Smooth muscle cell (in vitro differentiated cells): Measurements from ENCODE around the gene SLC19A2. TPM values are rescaled to one million over a fixed set of nuclear protein-coding genes. Genes with fewer than 3 reads are reported as not detected.
"Not testable (repeated sequence)": the region's sequence is repeated elsewhere in the genome, so short reads cannot be mapped to it uniquely, and the experiment has no call there.

Experiments used
- DNase-seq: peaks from one replicate; lab custom pipeline; 2025; ENCODE audit not compliant: unreplicated experiment; lab: John Stamatoyannopoulos, UW
- H2AFZ ChIP-seq: fragments of 200-600 bp; sonication (generic); 2 replicates; pipeline ENCODE4 v1.6.0; 2016; ENCODE audit warnings: antibody characterized with exemption, low read depth, mild to moderate bottlenecking
- H3F3A ChIP-seq: fragments of 200-600 bp; sonication (generic); 2 replicates; pipeline ENCODE4 v1.6.0; 2017; ENCODE audit warnings: antibody characterized with exemption, low read depth
- H3K27ac ChIP-seq: fragments of 200-600 bp; sonication (generic); 2 replicates; pipeline ENCODE4 v1.5.1; 2016; ENCODE audit warnings: low read depth, mild to moderate bottlenecking
- H3K27me3 ChIP-seq: fragments of 200-600 bp; sonication (generic); 2 replicates; pipeline ENCODE4 v1.6.1; 2016; ENCODE audit warnings: low read depth, mild to moderate bottlenecking
- H3K36me3 ChIP-seq: fragments of 200-600 bp; sonication (generic); 2 replicates; pipeline ENCODE4 v1.5.1; 2016; ENCODE audit warnings: low read depth
- H3K4me1 ChIP-seq: fragments of 200-600 bp; sonication (generic); 2 replicates; pipeline ENCODE4 v1.5.1; 2016; ENCODE audit warnings: low read depth
- H3K4me2 ChIP-seq: fragments of 200-600 bp; sonication (generic); 2 replicates; pipeline ENCODE4 v1.6.0; 2016; ENCODE audit warnings: mild to moderate bottlenecking
- H3K4me3 ChIP-seq: fragments of 200-600 bp; sonication (generic); 2 replicates; pipeline ENCODE4 v1.5.1; 2016; ENCODE audit warnings: mild to moderate bottlenecking
- H3K79me2 ChIP-seq: fragments of 200-600 bp; sonication (generic); 2 replicates; pipeline ENCODE4 v1.6.0; 2016; ENCODE audit warnings: low read depth, mild to moderate bottlenecking
- H3K9ac ChIP-seq: fragments of 200-600 bp; sonication (generic); 2 replicates; pipeline ENCODE4 v1.6.0; 2016; ENCODE audit warnings: low read depth
- H3K9me3 ChIP-seq: fragments of 200-600 bp; sonication (generic); replicated peaks from 2 replicates; pipeline ENCODE4 v1.5.1; 2016; ENCODE audit warnings: low read depth
- H4K20me1 ChIP-seq: fragments of 200-600 bp; sonication (generic); 2 replicates; pipeline ENCODE4 v1.6.0; 2016; ENCODE audit warnings: low read depth
- WGBS: methylation state at CpG from one replicate; pipeline ENCODE4 v1.1.7; 2016; ENCODE audit warnings: low lambda C conversion rate; 5-methylcytosine and 5-hydroxymethylcytosine counted together
- polyA plus RNA-seq: library from polyadenylated mRNA; unstranded; fragments of >200 nt; fragmentation: Nextera tagmentation; extraction: Ambion mirVana; gene quantifications from 2 replicates; pipeline ENCODE4 v1.2.1, GENCODE V29; 2016
- total RNA-seq: library from RNA; depleted of rRNA; stranded (reverse); fragments of >200 nt; gene quantifications from 2 replicates; pipeline ENCODE4 v1.2.3, GENCODE V29; 2014
- TF ChIP-seq, protein P1 (sequence below): fragments of 200-600 bp; sonication (generic); IDR thresholded peaks from 2 replicates; pipeline ENCODE4 v1.5.1; 2017; ENCODE audit warnings: borderline replicate concordance, mild to moderate bottlenecking, antibody characterized with exemption; ENCODE audit not compliant: insufficient read depth, poor library complexity, severe bottlenecking

The SLC19A2 gene, protein sequence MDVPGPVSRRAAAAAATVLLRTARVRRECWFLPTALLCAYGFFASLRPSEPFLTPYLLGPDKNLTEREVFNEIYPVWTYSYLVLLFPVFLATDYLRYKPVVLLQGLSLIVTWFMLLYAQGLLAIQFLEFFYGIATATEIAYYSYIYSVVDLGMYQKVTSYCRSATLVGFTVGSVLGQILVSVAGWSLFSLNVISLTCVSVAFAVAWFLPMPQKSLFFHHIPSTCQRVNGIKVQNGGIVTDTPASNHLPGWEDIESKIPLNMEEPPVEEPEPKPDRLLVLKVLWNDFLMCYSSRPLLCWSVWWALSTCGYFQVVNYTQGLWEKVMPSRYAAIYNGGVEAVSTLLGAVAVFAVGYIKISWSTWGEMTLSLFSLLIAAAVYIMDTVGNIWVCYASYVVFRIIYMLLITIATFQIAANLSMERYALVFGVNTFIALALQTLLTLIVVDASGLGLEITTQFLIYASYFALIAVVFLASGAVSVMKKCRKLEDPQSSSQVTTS
- total RNA-seq, result 59.4 and 65.2 TPM in 2 replicates
- 12.3 and 15.1 TPM in 2 replicates for polyA plus RNA-seq

DNA sequence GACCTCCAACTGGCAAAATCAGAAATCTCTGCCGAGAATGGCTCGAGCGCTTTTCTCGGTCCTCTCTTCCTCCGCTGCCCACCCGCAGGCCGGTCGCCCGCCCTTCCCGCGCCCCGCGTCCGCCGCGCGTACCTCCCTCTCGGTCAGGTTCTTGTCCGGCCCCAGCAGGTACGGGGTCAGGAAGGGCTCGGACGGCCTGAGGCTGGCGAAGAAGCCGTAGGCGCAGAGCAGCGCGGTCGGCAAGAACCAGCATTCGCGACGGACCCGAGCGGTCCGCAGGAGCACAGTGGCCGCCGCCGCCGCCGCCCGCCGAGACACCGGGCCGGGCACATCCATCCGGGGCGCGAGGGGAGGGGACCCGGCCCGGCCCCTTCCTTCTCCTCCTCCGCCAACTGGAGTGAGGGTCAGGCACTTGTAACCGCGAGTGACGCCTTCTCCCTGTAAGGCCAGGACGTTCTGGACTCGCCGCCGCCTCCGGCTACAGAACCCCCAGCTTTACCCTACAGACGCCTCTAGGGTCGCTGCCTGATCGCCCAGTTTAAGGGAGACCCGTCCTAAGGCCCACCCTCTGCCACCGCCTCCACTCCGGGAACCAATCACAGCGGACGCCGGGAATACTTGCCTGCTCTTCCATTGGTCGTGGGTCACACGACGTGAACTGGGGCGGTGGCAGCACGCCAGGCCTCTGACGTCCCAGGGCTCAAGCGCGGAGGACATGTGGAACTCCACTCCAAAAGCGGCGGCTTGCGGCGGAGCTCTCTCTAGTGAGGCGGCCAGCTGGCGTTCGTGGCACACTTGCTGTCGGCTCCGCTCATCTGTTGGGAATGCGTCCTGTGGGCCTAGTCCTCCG lies at the start of gene SLC19A2:
SLC19A2 (minus strand) TSS at position 514 of the 850 bp plus-strand sequence; CDS start at position 336, 178 bp downstream.
- Histone ChIP-seq H3K4me2 (peak within 1 kb of the TSS; percentile 86), H3K27me3 (no peaks in the 10 kb centered on the region), H3K9ac (peak within 1 kb of the TSS; percentile 99), H3F3A (peaks cover 8% of the 10 kb centered on the region), H4K20me1 (peaks cover 46% of the 10 kb centered on the region), H3K4me3 (peak within 1 kb of the TSS; percentile 89), H3K36me3 (no peaks in the 10 kb centered on the region), H3K79me2 (peaks cover 47% of the 10 kb centered on the region), H3K9me3 (no peaks in the 10 kb centered on the region), H3K4me1 (peaks cover 38% of the 10 kb centered on the region), H2AFZ (no peak within 1 kb of the TSS), H3K27ac (peak within 1 kb of the TSS; percentile 99)
- TF ChIP-seq, protein P1, sequence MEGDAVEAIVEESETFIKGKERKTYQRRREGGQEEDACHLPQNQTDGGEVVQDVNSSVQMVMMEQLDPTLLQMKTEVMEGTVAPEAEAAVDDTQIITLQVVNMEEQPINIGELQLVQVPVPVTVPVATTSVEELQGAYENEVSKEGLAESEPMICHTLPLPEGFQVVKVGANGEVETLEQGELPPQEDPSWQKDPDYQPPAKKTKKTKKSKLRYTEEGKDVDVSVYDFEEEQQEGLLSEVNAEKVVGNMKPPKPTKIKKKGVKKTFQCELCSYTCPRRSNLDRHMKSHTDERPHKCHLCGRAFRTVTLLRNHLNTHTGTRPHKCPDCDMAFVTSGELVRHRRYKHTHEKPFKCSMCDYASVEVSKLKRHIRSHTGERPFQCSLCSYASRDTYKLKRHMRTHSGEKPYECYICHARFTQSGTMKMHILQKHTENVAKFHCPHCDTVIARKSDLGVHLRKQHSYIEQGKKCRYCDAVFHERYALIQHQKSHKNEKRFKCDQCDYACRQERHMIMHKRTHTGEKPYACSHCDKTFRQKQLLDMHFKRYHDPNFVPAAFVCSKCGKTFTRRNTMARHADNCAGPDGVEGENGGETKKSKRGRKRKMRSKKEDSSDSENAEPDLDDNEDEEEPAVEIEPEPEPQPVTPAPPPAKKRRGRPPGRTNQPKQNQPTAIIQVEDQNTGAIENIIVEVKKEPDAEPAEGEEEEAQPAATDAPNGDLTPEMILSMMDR, result no peak
- WGBS, result under 1% methylated on average over 60 of the region's 85 CpGs
- peak; percentile 95 for DNase-seq

DNA sequence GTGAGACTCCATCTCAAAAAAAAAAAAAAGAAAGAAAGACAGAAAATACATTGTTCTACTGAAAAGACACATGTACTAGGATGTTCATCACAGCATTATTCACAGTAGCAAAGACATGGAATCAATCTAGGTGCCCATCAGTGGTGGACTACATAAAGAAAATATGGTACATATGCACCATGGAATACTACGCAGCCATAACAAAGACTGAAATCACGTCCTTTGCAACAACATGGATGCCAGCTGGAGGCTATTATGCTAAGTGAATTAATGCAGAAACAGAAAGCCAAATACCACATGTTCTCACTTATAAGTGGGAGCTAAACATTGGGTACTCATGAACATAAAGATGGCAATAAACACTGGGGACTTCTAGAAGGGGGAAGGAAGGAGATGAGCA lies 48.9 kb upstream of the SLC19A2 start:
- Histone ChIP-seq H3K9me3 (no peaks in the 10 kb centered on the region), H3K27me3 (no peaks in the 10 kb centered on the region), H3K79me2 (no peaks in the 10 kb centered on the region), H3K9ac (no peak overlapping the region), H3F3A (no peaks in the 10 kb centered on the region), H3K4me1 (peaks cover 8% of the 10 kb centered on the region), H3K36me3 (no peaks in the 10 kb centered on the region), H3K4me2 (no peak overlapping the region), H3K4me3 (no peak overlapping the region), H4K20me1 (no peaks in the 10 kb centered on the region), H2AFZ (no peak overlapping the region), H3K27ac (no peak overlapping the region)
- 96% methylated on average over 2 of the region's 2 CpGs for WGBS
- TF ChIP-seq, protein P1, result no peak
- DNase-seq, result no peak

DNA sequence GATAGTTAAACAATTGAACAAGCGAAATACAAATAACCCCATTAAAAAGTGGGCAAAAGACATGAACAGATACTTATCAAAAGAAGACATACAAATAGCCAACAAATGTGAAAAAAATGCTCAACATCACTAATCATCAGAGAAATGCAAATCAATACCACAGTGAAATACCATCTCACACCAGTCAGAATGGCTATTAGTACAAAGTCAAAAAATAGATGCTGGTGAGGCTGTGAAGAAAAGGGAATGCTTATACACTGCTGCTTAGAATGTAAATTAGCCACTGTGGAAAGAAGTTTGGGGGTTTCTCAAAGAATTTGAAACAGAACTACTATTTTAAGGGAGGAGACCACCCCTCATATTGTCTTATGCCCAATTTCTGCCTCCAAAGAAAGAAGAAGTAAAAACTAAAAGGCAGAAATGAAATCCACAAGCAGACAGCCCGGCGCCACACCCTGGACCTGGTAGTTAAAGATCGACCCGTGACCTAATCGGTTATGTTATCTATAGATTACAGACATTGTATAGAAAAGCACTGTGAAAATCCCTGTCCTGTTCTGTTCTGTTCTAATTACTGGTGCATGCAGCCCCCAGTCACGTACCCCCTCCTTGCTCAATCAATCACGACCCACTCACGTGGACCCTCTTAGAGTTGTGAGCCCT lies 47.9 kb upstream of the SLC19A2 start:
- DNase-seq, H3F3A ChIP-seq, H3K4me2 ChIP-seq, H3K79me2 ChIP-seq, H4K20me1 ChIP-seq, H3K9me3 ChIP-seq, H3K36me3 ChIP-seq, H3K9ac ChIP-seq, H3K27ac ChIP-seq, H3K27me3 ChIP-seq, H3K4me3 ChIP-seq, H2AFZ ChIP-seq: not testable (repeated sequence)
- WGBS, result 90% methylated on average over 9 of the region's 9 CpGs
- H3K4me1 ChIP-seq, result peaks cover 15% of the 10 kb centered on the region

DNA sequence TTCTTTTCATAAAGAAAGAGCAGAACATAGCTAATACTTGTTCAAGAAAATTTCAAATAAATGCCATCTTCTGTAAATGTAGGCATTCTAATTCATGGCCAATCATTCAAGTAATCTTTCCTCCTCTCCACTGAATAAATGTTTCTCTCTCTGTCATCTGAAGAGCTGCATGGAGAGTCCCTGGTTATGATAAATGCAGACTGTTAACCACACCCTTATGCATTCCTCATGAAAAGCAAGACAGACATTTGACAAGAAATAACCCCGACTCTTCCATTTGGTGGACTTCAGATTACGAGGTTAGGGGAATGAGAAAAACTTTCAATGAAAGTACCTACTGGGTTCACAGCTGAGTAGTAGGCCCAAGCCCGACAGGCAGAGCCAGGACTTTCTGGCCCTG lies 44.7 kb upstream of the SLC19A2 start:
- no peak overlapping the region for H3K4me3 ChIP-seq
- 90% methylated on average over 3 of the region's 3 CpGs for WGBS
- H3K27me3 ChIP-seq, result no peaks in the 10 kb centered on the region
- H3F3A ChIP-seq, result peaks cover 14% of the 10 kb centered on the region
- H3K9me3 ChIP-seq, result no peaks in the 10 kb centered on the region
- no peak overlapping the region for H2AFZ ChIP-seq
- no peak for DNase-seq
- no peaks in the 10 kb centered on the region for H3K79me2 ChIP-seq
- H3K4me2 ChIP-seq, result no peak overlapping the region
- no peak overlapping the region for H3K9ac ChIP-seq
- no peaks in the 10 kb centered on the region for H4K20me1 ChIP-seq
- TF ChIP-seq, protein P1, result no peak
- no peak overlapping the region for H3K27ac ChIP-seq
- peaks cover 28% of the 10 kb centered on the region for H3K4me1 ChIP-seq
- no peaks in the 10 kb centered on the region for H3K36me3 ChIP-seq
